ENCODE data around the gene TTC8. TPM values are rescaled to one million over a fixed set of nuclear protein-coding genes. Genes with fewer than 3 reads are reported as not detected.

TTC8 gene
- total RNA-seq, 1 donor from 2014 or later = 24.7 TPM

GRCh38 chr14:88866305-88866704 lies 41.9 kb downstream of the TTC8 start:
- Mint-ChIP-seq H3K4me3 (no peak overlapping the region), H3K36me3 (ENCODE audit: low read depth) (peaks cover 15% of the 10 kb centered on the region), H3K27ac (ENCODE audit: unreplicated experiment) (no peak overlapping the region), H3K27me3 (ENCODE audit: low read depth) (no peaks in the 10 kb centered on the region), H3K9me3 (no peaks in the 10 kb centered on the region), H3K4me1 (peaks cover 27% of the 10 kb centered on the region)
- TF ChIP-seq, protein P1, sequence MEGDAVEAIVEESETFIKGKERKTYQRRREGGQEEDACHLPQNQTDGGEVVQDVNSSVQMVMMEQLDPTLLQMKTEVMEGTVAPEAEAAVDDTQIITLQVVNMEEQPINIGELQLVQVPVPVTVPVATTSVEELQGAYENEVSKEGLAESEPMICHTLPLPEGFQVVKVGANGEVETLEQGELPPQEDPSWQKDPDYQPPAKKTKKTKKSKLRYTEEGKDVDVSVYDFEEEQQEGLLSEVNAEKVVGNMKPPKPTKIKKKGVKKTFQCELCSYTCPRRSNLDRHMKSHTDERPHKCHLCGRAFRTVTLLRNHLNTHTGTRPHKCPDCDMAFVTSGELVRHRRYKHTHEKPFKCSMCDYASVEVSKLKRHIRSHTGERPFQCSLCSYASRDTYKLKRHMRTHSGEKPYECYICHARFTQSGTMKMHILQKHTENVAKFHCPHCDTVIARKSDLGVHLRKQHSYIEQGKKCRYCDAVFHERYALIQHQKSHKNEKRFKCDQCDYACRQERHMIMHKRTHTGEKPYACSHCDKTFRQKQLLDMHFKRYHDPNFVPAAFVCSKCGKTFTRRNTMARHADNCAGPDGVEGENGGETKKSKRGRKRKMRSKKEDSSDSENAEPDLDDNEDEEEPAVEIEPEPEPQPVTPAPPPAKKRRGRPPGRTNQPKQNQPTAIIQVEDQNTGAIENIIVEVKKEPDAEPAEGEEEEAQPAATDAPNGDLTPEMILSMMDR (conservative IDR thresholded peaks at IDR 0.05) = no peak
- DNase-seq (ENCODE audit: low read depth, low spot score) = no peak

- Mint-ChIP-seq H3K4me3 (no peak overlapping the region), H3K27ac (ENCODE audit: unreplicated experiment) (no peak overlapping the region), H3K36me3 (ENCODE audit: low read depth) (peaks cover 13% of the 10 kb centered on the region), H3K27me3 (ENCODE audit: low read depth) (no peaks in the 10 kb centered on the region), H3K4me1 (peaks cover 31% of the 10 kb centered on the region), H3K9me3 (no peaks in the 10 kb centered on the region)
- TF ChIP-seq, protein P1 (conservative IDR thresholded peaks at IDR 0.05) = peak; percentile 54
- DNase-seq (ENCODE audit: low read depth, low spot score) = no peak
These were observed 44.2 kb downstream of the TTC8 start for GRCh38 chr14:88868558-88869159.

DNA sequence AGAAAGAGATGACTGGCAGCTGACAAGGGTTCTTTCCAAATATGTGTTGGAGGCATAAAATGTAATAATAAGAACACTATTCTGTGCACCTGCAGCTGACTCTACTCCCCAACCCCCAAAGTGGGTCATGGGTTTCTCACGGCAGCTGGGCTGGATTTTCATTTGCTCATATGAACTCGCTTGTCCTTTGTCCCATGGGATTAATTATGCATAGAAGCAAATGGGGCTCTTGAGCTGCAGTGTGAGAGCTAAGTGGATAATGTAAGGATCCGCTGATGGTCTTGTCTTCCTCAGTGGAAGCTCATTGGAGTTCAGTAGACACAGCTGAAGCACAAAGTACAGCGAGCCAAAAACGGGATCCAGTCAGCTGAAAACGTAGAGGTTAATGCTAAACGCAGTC lies 46.3 kb downstream of the TTC8 start:
- peak overlapping the region; percentile 36 for H3K27ac Mint-ChIP-seq (ENCODE audit: unreplicated experiment)
- no peak for DNase-seq (ENCODE audit: low read depth, low spot score)
- no peaks in the 10 kb centered on the region for H3K27me3 Mint-ChIP-seq (ENCODE audit: low read depth)
- no peak overlapping the region for H3K4me3 Mint-ChIP-seq
- peaks cover 18% of the 10 kb centered on the region for H3K4me1 Mint-ChIP-seq
- TF ChIP-seq, protein P1 (conservative IDR thresholded peaks at IDR 0.05) = no peak
- H3K9me3 Mint-ChIP-seq = no peaks in the 10 kb centered on the region
- H3K36me3 Mint-ChIP-seq (ENCODE audit: low read depth) = peaks cover 13% of the 10 kb centered on the region

DNA sequence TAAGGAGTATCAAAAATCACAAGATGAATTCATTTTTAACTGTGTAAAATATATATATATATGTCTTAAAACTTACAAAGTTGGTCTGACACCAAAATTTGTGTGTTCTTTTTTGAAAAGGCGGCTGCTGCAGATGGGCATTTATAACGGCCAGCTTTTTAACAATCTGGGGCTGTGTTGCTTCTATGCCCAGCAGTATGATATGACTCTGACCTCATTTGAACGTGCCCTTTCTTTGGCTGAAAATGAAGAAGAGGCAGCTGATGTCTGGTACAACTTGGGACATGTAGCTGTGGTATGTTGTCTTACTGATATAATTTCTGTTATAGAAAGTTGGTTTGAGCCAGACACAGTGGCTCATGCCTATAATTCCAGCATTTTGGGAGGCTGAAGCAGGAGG lies 47.0 kb downstream of the TTC8 start:
- TF ChIP-seq, protein P1 (conservative IDR thresholded peaks at IDR 0.05) = no peak
- H3K9me3 Mint-ChIP-seq = no peaks in the 10 kb centered on the region
- no peak for DNase-seq (ENCODE audit: low read depth, low spot score)
- H3K36me3 Mint-ChIP-seq (ENCODE audit: low read depth) = peaks cover 13% of the 10 kb centered on the region
- H3K4me3 Mint-ChIP-seq = no peak overlapping the region
- H3K27me3 Mint-ChIP-seq (ENCODE audit: low read depth) = no peaks in the 10 kb centered on the region
- H3K4me1 Mint-ChIP-seq = peaks cover 14% of the 10 kb centered on the region
- H3K27ac Mint-ChIP-seq (ENCODE audit: unreplicated experiment) = no peak overlapping the region

DNA sequence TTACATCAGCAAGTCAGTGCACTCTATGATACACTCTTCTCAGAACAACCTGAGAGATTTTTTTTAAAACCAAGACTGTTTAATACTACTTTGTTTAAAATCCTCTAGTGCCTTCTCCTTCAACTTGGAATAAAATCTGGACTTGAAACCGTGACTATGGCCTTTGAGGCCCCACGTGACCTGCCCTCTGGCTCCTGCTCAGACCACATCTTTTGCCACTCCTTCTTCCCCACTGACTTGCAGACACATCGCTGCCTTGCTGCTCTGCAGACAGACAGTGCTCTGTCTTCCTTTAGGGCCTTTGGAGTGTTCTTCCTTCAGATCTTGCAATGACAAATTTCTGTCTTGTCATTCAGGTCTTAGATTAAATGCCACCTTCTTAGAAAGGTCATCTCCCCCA lies 48.5 kb downstream of the TTC8 start:
- peaks cover 14% of the 10 kb centered on the region for H3K4me1 Mint-ChIP-seq
- H3K36me3 Mint-ChIP-seq (ENCODE audit: low read depth) = peaks cover 11% of the 10 kb centered on the region
- no peak overlapping the region for H3K27ac Mint-ChIP-seq (ENCODE audit: unreplicated experiment)
- no peaks in the 10 kb centered on the region for H3K27me3 Mint-ChIP-seq (ENCODE audit: low read depth)
- H3K9me3 Mint-ChIP-seq = no peaks in the 10 kb centered on the region
- TF ChIP-seq, protein P1 (conservative IDR thresholded peaks at IDR 0.05) = no peak
- no peak for DNase-seq (ENCODE audit: low read depth, low spot score)
- H3K4me3 Mint-ChIP-seq = peak overlapping the region; percentile 5
